ENCODE data around the gene CAPG. TPM values are rescaled to one million over a fixed set of nuclear protein-coding genes. Genes with fewer than 3 reads are reported as not detected.

The CAPG gene
- polyA plus RNA-seq, 1 donor (not counting 4 experiments of a cell fraction or from before 2014, with no cell fraction given), result 466 TPM

- H3K36me3 ChIP-seq (ENCODE audit: control insufficient read depth in 2 of 2, extremely low read depth in 1 of 2, insufficient read depth in 2 of 2, low read length in 2 of 2), result no peaks in the 10 kb centered on the region
- H3K9me3 ChIP-seq (ENCODE audit: control insufficient read depth, low read depth, low read length), result no peaks in the 10 kb centered on the region
- no peaks in the 10 kb centered on the region for H3K27me3 ChIP-seq (ENCODE audit: control insufficient read depth, extremely low read depth, insufficient read depth, low read length)
- FAIRE-seq, result no peak
- H3K4me1 ChIP-seq (ENCODE audit: control insufficient read depth, extremely low read depth, insufficient read depth, low read length), result peaks cover 18% of the 10 kb centered on the region
- no peak overlapping the region for H3K27ac ChIP-seq (ENCODE audit: control insufficient read depth, insufficient read depth, low read length)
- no peaks in the 10 kb centered on the region for H3K79me2 ChIP-seq (ENCODE audit: control insufficient read depth, insufficient read depth, low read length)
- dilution Hi-C loops (cut with MboI; ENCODE audit: extremely low pct_ligation_motif_present, low sequenced_read_pairs), result no loop called here
- H3K4me2 ChIP-seq (ENCODE audit: control insufficient read depth, extremely low read depth, insufficient read depth, low read depth, low read length), result no peak overlapping the region
- H3K4me3 ChIP-seq (ENCODE audit: control insufficient read depth in 2 of 3, extremely low read depth in 1 of 3, insufficient read depth in 2 of 3, low read depth in 1 of 3, low read length in 3 of 3), result no peak overlapping the region
- DNase-seq (ENCODE audit: low read depth, low spot score), result no peak
- H4K20me1 ChIP-seq (ENCODE audit: control insufficient read depth, extremely low read depth, insufficient read depth, low read length), result no peaks in the 10 kb centered on the region
- no peak overlapping the region for H3K9ac ChIP-seq (ENCODE audit: control insufficient read depth, extremely low read depth, insufficient read depth, low read length)
- no peak overlapping the region for H2AFZ ChIP-seq (ENCODE audit: control insufficient read depth, low read length)
- H3K9me1 ChIP-seq (ENCODE audit: control insufficient read depth, extremely low read depth, insufficient read depth, low read length), result no peaks in the 10 kb centered on the region
- TF ChIP-seq EZH2 (IDR thresholded peaks at IDR 0.05; ENCODE audit: low read length), result no peak
- no peak for TF ChIP-seq CTCF (optimal IDR thresholded peaks at IDR 0.05 in 1 of 3, IDR thresholded peaks at IDR 0.05 in 1 of 3, conservative IDR thresholded peaks at IDR 0.05 in 1 of 3; ENCODE audit: extremely low read depth in 1 of 3, insufficient read depth in 2 of 3, low read length in 3 of 3)
Measured at GRCh38 chr2:85449214-85449588, 39.0 kb upstream of the CAPG start.

- FAIRE-seq, result no peak
- no peak for TF ChIP-seq CTCF (optimal IDR thresholded peaks at IDR 0.05 in 1 of 3, IDR thresholded peaks at IDR 0.05 in 1 of 3, conservative IDR thresholded peaks at IDR 0.05 in 1 of 3; ENCODE audit: extremely low read depth in 1 of 3, insufficient read depth in 2 of 3, low read length in 3 of 3)
- no peak for TF ChIP-seq EZH2 (IDR thresholded peaks at IDR 0.05; ENCODE audit: low read length)
Measured at GRCh38 chr2:85448461-85449213, 38.5 kb upstream of the CAPG start.

More at GRCh38 chr2:85448461-85449213, 38.5 kb upstream of the CAPG start:
- Histone ChIP-seq H2AFZ (ENCODE audit: control insufficient read depth, low read length) (no peak overlapping the region), H4K20me1 (ENCODE audit: control insufficient read depth, extremely low read depth, insufficient read depth, low read length) (no peaks in the 10 kb centered on the region), H3K79me2 (ENCODE audit: control insufficient read depth, insufficient read depth, low read length) (no peaks in the 10 kb centered on the region), H3K27ac (ENCODE audit: control insufficient read depth, insufficient read depth, low read length) (no peak overlapping the region), H3K4me3 (ENCODE audit: control insufficient read depth in 2 of 3, extremely low read depth in 1 of 3, insufficient read depth in 2 of 3, low read depth in 1 of 3, low read length in 3 of 3) (no peak overlapping the region), H3K27me3 (ENCODE audit: control insufficient read depth, extremely low read depth, insufficient read depth, low read length) (no peaks in the 10 kb centered on the region), H3K9ac (ENCODE audit: control insufficient read depth, extremely low read depth, insufficient read depth, low read length) (no peak overlapping the region), H3K9me3 (ENCODE audit: control insufficient read depth, low read depth, low read length) (no peaks in the 10 kb centered on the region), H3K9me1 (ENCODE audit: control insufficient read depth, extremely low read depth, insufficient read depth, low read length) (no peaks in the 10 kb centered on the region), H3K4me2 (ENCODE audit: control insufficient read depth, extremely low read depth, insufficient read depth, low read depth, low read length) (no peak overlapping the region), H3K36me3 (ENCODE audit: control insufficient read depth in 2 of 2, extremely low read depth in 1 of 2, insufficient read depth in 2 of 2, low read length in 2 of 2) (no peaks in the 10 kb centered on the region), H3K4me1 (ENCODE audit: control insufficient read depth, extremely low read depth, insufficient read depth, low read length) (peaks cover 18% of the 10 kb centered on the region)
- no peak for DNase-seq (ENCODE audit: low read depth, low spot score)
- dilution Hi-C loops (cut with MboI; ENCODE audit: extremely low pct_ligation_motif_present, low sequenced_read_pairs), result no loop called here

Data from keratinocyte (primary cell).